Neural cell (in vitro differentiated cells): Measurements from ENCODE around the gene ANXA6.

Experiments used
- EP300 ChIP-seq: fragments of 450-650 bp; conservative IDR thresholded peaks from 2 replicates; pipeline ENCODE4 v1.6.1; 2014; ENCODE audit warnings: antibody characterized with exemption, mild to moderate bottlenecking, moderate library complexity; ENCODE audit not compliant: poor library complexity, severe bottlenecking
- EZH2 ChIP-seq: fragments of 200-600, 300-800 bp; shearing (Covaris generic), sonication (generic); IDR thresholded peaks from 2 replicates; pipeline ENCODE4 v1.6.1; 2014; ENCODE audit warnings: antibody characterized with exemption, low read length, borderline replicate concordance, mild to moderate bottlenecking; ENCODE audit not compliant: insufficient read depth, poor library complexity, severe bottlenecking
- MXI1 ChIP-seq: fragments of 450-650 bp; conservative IDR thresholded peaks from 2 replicates; pipeline ENCODE4 v1.6.1; 2014; ENCODE audit warnings: antibody characterized with exemption, mild to moderate bottlenecking; ENCODE audit not compliant: poor library complexity, severe bottlenecking
- POLR2AphosphoS5 ChIP-seq: IDR thresholded peaks from 2 replicates; pipeline ENCODE4 v1.6.1; 2012
- RAD21 ChIP-seq: fragments of 450-650 bp; conservative IDR thresholded peaks from 2 replicates; pipeline ENCODE4 v1.6.1; 2014; ENCODE audit warnings: antibody characterized with exemption, mild to moderate bottlenecking, moderate library complexity
- SMC3 ChIP-seq: fragments of 450-650 bp; conservative IDR thresholded peaks from 2 replicates; pipeline ENCODE4 v1.6.1; 2014; ENCODE audit warnings: antibody characterized with exemption, mild to moderate bottlenecking, moderate library complexity; ENCODE audit not compliant: poor library complexity
- TAF1 ChIP-seq: IDR thresholded peaks from 2 replicates; pipeline ENCODE4 v1.6.1; 2012; ENCODE audit warnings: low read depth
- TF ChIP-seq, protein P1 (sequence below): fragments of 450-650 bp; IDR thresholded peaks from 2 replicates; pipeline ENCODE4 v1.5.1; 2014; ENCODE audit warnings: antibody characterized with exemption, mild to moderate bottlenecking, moderate library complexity; ENCODE audit not compliant: poor library complexity, severe bottlenecking
- TF ChIP-seq, protein P2 (sequence below): IDR thresholded peaks from 2 replicates; pipeline ENCODE4 v1.6.1; 2012; ENCODE audit warnings: borderline replicate concordance

DNA sequence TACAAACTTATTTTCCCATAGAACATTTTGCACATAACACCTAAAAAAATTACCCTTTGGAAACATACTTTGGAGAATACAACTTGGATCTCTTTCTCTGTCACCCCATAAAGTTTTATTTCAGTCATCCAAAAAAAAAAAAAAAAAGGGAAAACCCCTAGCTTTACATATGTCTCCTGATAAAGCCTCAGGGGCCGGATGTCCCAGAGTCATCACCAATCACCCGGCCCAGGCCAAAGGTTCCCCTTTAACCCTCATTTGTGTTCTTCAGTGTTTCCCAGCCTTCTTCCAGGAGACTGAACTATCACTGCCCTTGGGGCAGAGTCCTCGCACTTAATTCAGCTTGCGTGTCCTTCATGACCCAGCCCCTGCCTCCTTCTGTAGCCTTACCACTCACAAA, 28.8 kb downstream of the ANXA6 start:
- TF ChIP-seq EP300 = no peak
- TF ChIP-seq, protein P1, sequence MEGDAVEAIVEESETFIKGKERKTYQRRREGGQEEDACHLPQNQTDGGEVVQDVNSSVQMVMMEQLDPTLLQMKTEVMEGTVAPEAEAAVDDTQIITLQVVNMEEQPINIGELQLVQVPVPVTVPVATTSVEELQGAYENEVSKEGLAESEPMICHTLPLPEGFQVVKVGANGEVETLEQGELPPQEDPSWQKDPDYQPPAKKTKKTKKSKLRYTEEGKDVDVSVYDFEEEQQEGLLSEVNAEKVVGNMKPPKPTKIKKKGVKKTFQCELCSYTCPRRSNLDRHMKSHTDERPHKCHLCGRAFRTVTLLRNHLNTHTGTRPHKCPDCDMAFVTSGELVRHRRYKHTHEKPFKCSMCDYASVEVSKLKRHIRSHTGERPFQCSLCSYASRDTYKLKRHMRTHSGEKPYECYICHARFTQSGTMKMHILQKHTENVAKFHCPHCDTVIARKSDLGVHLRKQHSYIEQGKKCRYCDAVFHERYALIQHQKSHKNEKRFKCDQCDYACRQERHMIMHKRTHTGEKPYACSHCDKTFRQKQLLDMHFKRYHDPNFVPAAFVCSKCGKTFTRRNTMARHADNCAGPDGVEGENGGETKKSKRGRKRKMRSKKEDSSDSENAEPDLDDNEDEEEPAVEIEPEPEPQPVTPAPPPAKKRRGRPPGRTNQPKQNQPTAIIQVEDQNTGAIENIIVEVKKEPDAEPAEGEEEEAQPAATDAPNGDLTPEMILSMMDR = no peak
- TF ChIP-seq EZH2 = no peak
- TF ChIP-seq TAF1 = no peak
- TF ChIP-seq RAD21 = no peak
- TF ChIP-seq POLR2AphosphoS5 = no peak
- TF ChIP-seq MXI1 = no peak
- TF ChIP-seq, protein P2, sequence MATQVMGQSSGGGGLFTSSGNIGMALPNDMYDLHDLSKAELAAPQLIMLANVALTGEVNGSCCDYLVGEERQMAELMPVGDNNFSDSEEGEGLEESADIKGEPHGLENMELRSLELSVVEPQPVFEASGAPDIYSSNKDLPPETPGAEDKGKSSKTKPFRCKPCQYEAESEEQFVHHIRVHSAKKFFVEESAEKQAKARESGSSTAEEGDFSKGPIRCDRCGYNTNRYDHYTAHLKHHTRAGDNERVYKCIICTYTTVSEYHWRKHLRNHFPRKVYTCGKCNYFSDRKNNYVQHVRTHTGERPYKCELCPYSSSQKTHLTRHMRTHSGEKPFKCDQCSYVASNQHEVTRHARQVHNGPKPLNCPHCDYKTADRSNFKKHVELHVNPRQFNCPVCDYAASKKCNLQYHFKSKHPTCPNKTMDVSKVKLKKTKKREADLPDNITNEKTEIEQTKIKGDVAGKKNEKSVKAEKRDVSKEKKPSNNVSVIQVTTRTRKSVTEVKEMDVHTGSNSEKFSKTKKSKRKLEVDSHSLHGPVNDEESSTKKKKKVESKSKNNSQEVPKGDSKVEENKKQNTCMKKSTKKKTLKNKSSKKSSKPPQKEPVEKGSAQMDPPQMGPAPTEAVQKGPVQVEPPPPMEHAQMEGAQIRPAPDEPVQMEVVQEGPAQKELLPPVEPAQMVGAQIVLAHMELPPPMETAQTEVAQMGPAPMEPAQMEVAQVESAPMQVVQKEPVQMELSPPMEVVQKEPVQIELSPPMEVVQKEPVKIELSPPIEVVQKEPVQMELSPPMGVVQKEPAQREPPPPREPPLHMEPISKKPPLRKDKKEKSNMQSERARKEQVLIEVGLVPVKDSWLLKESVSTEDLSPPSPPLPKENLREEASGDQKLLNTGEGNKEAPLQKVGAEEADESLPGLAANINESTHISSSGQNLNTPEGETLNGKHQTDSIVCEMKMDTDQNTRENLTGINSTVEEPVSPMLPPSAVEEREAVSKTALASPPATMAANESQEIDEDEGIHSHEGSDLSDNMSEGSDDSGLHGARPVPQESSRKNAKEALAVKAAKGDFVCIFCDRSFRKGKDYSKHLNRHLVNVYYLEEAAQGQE = no peak
- TF ChIP-seq SMC3 = no peak
